Adrenal gland (tissue), 19 donors: ENCODE measurements around the gene OR2L2. TPM values are rescaled to one million over a fixed set of nuclear protein-coding genes. Genes with fewer than 3 reads are reported as not detected.

Experiments
- DNase-seq, 7 donors: peaks; one replicate each; pipeline ENCODE4 v3.0.0-alpha.2; 2019 to 2020
- H3K27ac ChIP-seq, 5 donors: fragments of 200-600 bp; sonication (generic) in 4 of 5; 1 replicate in 3 of 5; 2 replicates in 2 of 5; pipeline versions ENCODE4 v1.5.1 to v1.8.0; 2016 to 2020; ENCODE audit warnings: mild to moderate bottlenecking in 1 of 5
- H3K27me3 ChIP-seq: fragments of 200-600 bp; 2 replicates; pipeline ENCODE4 v1.8.0; 2021
- H3K36me3 ChIP-seq, 2 donors: fragments of 200-600 bp; replicated peaks in 1 of 2; 1 replicate in 1 of 2; 2 replicates in 1 of 2; pipeline versions ENCODE4 v1.5.1 to v1.8.0; 2018 to 2022
- H3K4me1 ChIP-seq, 2 donors: fragments of 200-600 bp; replicated peaks in 1 of 2; 1 replicate in 1 of 2; 2 replicates in 1 of 2; pipeline versions ENCODE4 v1.5.1 to v1.8.0; 2018 to 2021
- H3K4me3 ChIP-seq, 4 donors: fragments of 200-600 bp; sonication (generic) in 3 of 4; one replicate each; pipeline ENCODE4 v1.5.1; 2016 to 2018
- H3K9me3 ChIP-seq, 3 donors: fragments of 200-600 bp; sonication (generic) in 1 of 3; replicated peaks in 1 of 3; 1 replicate in 2 of 3; 2 replicates in 1 of 3; pipeline versions ENCODE4 v1.5.1 to v1.8.0; 2016 to 2021
- POLR2A ChIP-seq, 2 donors: fragments of 450-650 bp; IDR thresholded peaks; one replicate each; pipeline ENCODE4 v1.6.1; 2017; ENCODE audit warnings: antibody characterized with exemption in 2 of 2, mild to moderate bottlenecking in 2 of 2, moderate library complexity in 1 of 2
- WGBS, 4 donors: extraction: QIAGEN DNeasy Blood & Tissue Kit in 2 of 4; methylation state at CpG; one replicate each; pipeline versions ENCODE4 v1.1.5 to v1.1.7; 2013 to 2017; 5-methylcytosine and 5-hydroxymethylcytosine counted together
- intact Hi-C, 2 donors: fragments of 100-400 bp; cut with DNase I; formaldehyde crosslinking; loops; one replicate each; pipeline versions ENCODE4 v1.14.1 to v1.15.0; 2022 to 2023
- long read RNA-seq, 10 donors: library from polyadenylated mRNA in 3 of 10; unstranded in 2 of 10; stranded (forward) in 1 of 10; transcript quantifications; one replicate each; pipeline ENCODE4 v2.0.0 and lab custom pipeline, GENCODE V29; 2021 to 2026
- polyA plus RNA-seq, 3 donors: library from polyadenylated mRNA; stranded (reverse); fragments of 200-250 nt in 2 of 3; fragments of 350-450 nt in 1 of 3; fragmentation: Illumina TruSeq in 1 of 3; extraction: RNeasy Lipid Tissue Mini Kit (QIAGEN cat#74804) in 1 of 3; gene quantifications; one replicate each; pipeline ENCODE4 v1.2.3, GENCODE V29; 2013 to 2014
- total RNA-seq, 9 donors: library from RNA; depleted of rRNA in 4 of 9; stranded (reverse); fragments of >200 nt in 4 of 9; fragments of 120-200 nt in 1 of 9; fragmentation: NEBNext Ultra II Directional in 1 of 9; extraction: Animal tissue kit (Norgen Biotek cat#: 25700) in 1 of 9; gene quantifications; one replicate each; pipeline versions ENCODE4 v1.1.0 to v1.2.4, GENCODE V29; 2013 to 2023
- TF ChIP-seq, protein P1 (sequence below), 6 experiments: fragments of 450-650 bp in 4 of 6; fragments of 200-600 bp in 2 of 6; sonication (generic) in 1 of 6; IDR thresholded peaks; 1 replicate in 5 of 6; 2 replicates in 1 of 6; pipeline versions ENCODE4 v1.5.1 to v1.8.0; 2016 to 2021; ENCODE audit warnings: antibody characterized with exemption in 6 of 6, mild to moderate bottlenecking in 2 of 6, moderate library complexity in 1 of 6
- donor health status: healthy with polysubstance abuse.
- donor health status: Bipolar disorder and iron deficiency.
- donor health status: DM: yes; HTN: yes; CAD: no.
- donor health status: DM: no; HTN: no; CAD: no.
- donor health status: DM: no; HTN: no; CAD: no.
- donor health status: DM: yes; HTN: yes; CAD: no.

Gene OR2L2, protein sequence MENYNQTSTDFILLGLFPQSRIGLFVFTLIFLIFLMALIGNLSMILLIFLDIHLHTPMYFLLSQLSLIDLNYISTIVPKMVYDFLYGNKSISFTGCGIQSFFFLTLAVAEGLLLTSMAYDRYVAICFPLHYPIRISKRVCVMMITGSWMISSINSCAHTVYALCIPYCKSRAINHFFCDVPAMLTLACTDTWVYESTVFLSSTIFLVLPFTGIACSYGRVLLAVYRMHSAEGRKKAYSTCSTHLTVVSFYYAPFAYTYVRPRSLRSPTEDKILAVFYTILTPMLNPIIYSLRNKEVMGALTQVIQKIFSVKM
- total RNA-seq (1 to 10 TPM in 1 of 9 donors, under 1 TPM in 3, not detected in 5; 0.04 to 1.0 (median 0.39) TPM), polyA plus RNA-seq (under 1 TPM in 1 of 3 donors, not detected in 2; 0.08 TPM)
- long read RNA-seq, donor 1, result 0 reads
- long read RNA-seq, donor 2, result 0 reads
- long read RNA-seq, donor 3, result 0 reads
- long read RNA-seq, donor 4, result 0 reads
- long read RNA-seq, donor 5, result 0 reads
- long read RNA-seq, donor 6, result 0 reads
- long read RNA-seq, donor 7, result 0 reads
- long read RNA-seq, donor 8, result 0 reads
- long read RNA-seq, donor 9, result 0 reads
- long read RNA-seq, donor 10, result 0 reads

DNA sequence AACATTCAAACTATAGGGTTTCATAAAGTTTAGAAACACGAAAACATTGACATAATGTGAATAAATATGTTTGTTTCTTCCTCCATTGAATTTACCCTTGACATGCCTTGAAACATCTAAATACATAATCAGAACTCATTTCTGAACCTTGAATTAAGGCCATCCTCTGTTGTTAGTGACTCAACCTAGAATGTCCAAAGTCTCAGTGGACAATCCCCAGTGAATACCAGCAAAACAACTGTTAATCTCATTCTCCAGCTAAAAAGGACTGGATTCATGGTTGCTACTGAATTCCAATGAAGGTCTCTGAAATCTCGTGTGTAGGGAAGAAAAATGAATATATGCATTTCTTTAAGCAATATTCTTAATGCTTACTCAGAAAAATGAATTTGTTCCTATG, at the start of gene OR2L2:
Gene OR2L2 (plus strand): TSS at position 301 of the 400 bp plus-strand sequence. CDS start 8,198 bp downstream, outside the sequence.
- DNase-seq, result no peak

DNA sequence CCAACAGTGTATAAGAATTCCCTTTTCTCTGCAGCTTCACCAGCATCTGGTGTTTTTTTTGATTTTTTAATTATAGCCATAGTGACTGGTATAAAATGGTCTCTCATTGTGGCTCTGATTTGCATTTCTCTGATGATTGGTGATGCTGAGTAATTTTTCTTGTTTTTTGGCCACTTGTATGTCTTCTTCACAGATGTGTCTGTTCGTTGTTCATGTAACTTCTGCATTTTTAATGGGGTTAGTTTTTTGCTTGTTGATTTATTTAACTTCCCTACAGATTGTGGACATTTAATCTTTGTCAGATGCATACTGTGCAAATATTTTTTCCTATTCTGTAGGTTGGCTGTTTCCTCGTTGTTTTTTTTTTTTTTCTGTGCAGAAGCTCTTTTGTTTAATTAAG, 36.9 kb upstream of the OR2L2 start:
- H3K27me3 ChIP-seq, result no peaks in the 10 kb centered on the region
- TF ChIP-seq, protein P1, sequence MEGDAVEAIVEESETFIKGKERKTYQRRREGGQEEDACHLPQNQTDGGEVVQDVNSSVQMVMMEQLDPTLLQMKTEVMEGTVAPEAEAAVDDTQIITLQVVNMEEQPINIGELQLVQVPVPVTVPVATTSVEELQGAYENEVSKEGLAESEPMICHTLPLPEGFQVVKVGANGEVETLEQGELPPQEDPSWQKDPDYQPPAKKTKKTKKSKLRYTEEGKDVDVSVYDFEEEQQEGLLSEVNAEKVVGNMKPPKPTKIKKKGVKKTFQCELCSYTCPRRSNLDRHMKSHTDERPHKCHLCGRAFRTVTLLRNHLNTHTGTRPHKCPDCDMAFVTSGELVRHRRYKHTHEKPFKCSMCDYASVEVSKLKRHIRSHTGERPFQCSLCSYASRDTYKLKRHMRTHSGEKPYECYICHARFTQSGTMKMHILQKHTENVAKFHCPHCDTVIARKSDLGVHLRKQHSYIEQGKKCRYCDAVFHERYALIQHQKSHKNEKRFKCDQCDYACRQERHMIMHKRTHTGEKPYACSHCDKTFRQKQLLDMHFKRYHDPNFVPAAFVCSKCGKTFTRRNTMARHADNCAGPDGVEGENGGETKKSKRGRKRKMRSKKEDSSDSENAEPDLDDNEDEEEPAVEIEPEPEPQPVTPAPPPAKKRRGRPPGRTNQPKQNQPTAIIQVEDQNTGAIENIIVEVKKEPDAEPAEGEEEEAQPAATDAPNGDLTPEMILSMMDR (IDR thresholded peaks at IDR 0.05), result no peak
- no peak for TF ChIP-seq POLR2A (IDR thresholded peaks at IDR 0.05)
- no peak for DNase-seq
- 36 to 53% (median 47%) methylated on average over 2 of the region's 2 CpGs for WGBS, 4 donors
- H3K4me1 ChIP-seq, result no peaks in the 10 kb centered on the region
- no peak overlapping the region for H3K4me3 ChIP-seq
- intact Hi-C loops, result no loop called here
- H3K36me3 ChIP-seq, result no peaks in the 10 kb centered on the region
- no peak overlapping the region for H3K27ac ChIP-seq
- H3K9me3 ChIP-seq, result no peaks in the 10 kb centered on the region

More for the DNA sequence above, at the start of gene OR2L2:
- TF ChIP-seq POLR2A (IDR thresholded peaks at IDR 0.05), result no peak
- TF ChIP-seq, protein P1 (IDR thresholded peaks at IDR 0.05), result no peak
- Histone ChIP-seq H3K27ac (no peak within 1 kb of the TSS), H3K4me1 (no peaks in the 10 kb centered on the region), H3K27me3 (no peaks in the 10 kb centered on the region), H3K4me3 (no peak within 1 kb of the TSS), H3K9me3 (no peaks in the 10 kb centered on the region), H3K36me3 (no peaks in the 10 kb centered on the region)
- WGBS, 4 donors, result 32 to 51% (median 42%) methylated on average over 2 of the region's 2 CpGs
- intact Hi-C loops, result no loop called here

DNA sequence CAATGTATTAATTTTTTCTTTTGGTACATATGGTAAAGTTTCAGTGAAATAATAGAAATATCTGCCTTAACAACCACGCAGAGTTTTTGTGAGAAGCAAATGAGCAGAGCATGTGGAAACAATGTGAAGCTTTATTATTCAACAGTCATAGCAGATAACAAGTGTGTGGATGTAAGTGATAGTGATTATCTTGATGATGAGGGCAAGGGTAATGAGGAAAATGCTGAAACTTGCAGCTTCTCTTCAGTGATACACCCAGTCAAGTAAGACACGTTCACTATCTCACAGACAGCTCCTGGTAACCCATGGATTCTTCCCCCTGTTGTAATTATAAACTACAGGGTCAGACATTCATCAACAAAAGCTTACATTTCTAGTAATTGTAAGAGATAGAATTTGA, 31.1 kb upstream of the OR2L2 start:
- WGBS, 4 donors, result 36 to 55% (median 43%) methylated on average over 2 of the region's 2 CpGs
- H3K27ac ChIP-seq, result no peak overlapping the region
- no peak overlapping the region for H3K4me3 ChIP-seq
- TF ChIP-seq POLR2A (IDR thresholded peaks at IDR 0.05), result no peak
- H3K27me3 ChIP-seq, result no peaks in the 10 kb centered on the region
- intact Hi-C loops, result no loop called here
- H3K36me3 ChIP-seq, result no peaks in the 10 kb centered on the region
- H3K4me1 ChIP-seq, result no peaks in the 10 kb centered on the region
- DNase-seq, result no peak
- no peaks in the 10 kb centered on the region for H3K9me3 ChIP-seq

DNA sequence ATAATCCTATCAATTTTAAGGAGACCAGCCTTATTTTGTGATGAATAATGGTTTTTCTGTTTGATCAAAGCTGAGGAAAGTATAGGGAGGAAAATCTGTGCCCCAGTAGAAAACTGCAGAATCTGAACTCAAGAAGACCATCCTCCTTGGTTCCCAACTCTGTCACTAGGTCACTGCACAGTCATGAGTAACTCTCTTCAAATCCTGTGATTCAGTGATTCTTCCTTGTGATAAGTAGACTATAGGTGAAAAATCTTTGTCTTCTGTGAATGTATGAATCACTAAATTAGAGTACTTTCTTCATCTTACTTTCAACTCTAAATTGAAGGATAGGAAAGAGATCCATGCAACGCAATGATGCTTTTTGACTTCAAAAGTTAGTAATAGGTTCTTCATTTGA, 29.7 kb upstream of the OR2L2 start:
- Histone ChIP-seq H3K36me3 (no peaks in the 10 kb centered on the region), H3K27ac (no peak overlapping the region), H3K9me3 (no peaks in the 10 kb centered on the region), H3K27me3 (no peaks in the 10 kb centered on the region), H3K4me1 (no peaks in the 10 kb centered on the region), H3K4me3 (no peak overlapping the region)
- no peak for DNase-seq
- TF ChIP-seq, protein P1 (IDR thresholded peaks at IDR 0.05), result no peak
- TF ChIP-seq POLR2A (IDR thresholded peaks at IDR 0.05), result no peak
- intact Hi-C loops, result no loop called here
- 60 to 93% (median 88%) methylated on average over 1 of the region's 1 CpG for WGBS, 4 donors
